Peyer's patch (tissue), 4 donors: ENCODE measurements around the gene STK25.

Experiments used
- POLR2A ChIP-seq, 2 donors: fragments of 450-650 bp; IDR thresholded peaks; one replicate each; pipeline ENCODE4 v1.5.1; 2017; ENCODE audit warnings: antibody characterized with exemption in 2 of 2, mild to moderate bottlenecking in 2 of 2, moderate library complexity in 2 of 2
- TF ChIP-seq, protein P1 (sequence below), 6 experiments: fragments of 450-650 bp in 4 of 6; fragments of 200-600 bp in 2 of 6; sonication (generic) in 1 of 6; IDR thresholded peaks; one replicate each; pipeline ENCODE4 v1.5.1; 2017 to 2019; ENCODE audit warnings: antibody characterized with exemption in 6 of 6, mild to moderate bottlenecking in 3 of 6, moderate library complexity in 1 of 6

DNA sequence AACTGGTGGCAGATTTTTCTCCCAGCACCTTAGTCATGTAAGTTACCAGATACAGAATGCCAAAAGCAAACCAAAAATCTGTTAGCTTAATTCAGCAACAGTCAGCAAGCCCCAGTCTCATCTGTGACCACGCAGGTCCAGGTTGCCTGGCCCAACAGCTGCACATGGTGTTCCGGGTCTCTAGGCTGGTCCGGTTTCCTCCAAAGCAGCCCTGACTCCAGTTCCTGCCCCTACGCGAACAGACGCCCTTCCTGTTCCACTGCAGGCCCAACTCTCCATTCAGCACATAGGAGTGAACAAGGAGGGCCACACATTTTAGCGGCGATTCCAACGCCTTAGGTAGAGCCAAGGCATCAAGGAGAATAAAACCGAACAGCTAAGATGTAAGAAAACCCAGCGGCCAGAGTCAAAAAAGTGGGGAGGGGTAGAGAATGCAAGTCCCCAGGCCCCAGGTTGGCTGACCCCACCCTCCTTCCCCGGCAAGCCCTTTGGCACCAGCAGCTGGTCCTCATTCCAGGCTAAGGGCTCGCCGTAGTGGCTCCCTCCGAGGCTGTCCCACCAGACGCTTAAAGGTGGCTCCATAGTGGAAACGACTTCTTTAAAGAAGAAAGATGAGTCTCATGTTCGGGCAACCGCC, 1.5 kb downstream of the STK25 start:
- TF ChIP-seq, protein P1, sequence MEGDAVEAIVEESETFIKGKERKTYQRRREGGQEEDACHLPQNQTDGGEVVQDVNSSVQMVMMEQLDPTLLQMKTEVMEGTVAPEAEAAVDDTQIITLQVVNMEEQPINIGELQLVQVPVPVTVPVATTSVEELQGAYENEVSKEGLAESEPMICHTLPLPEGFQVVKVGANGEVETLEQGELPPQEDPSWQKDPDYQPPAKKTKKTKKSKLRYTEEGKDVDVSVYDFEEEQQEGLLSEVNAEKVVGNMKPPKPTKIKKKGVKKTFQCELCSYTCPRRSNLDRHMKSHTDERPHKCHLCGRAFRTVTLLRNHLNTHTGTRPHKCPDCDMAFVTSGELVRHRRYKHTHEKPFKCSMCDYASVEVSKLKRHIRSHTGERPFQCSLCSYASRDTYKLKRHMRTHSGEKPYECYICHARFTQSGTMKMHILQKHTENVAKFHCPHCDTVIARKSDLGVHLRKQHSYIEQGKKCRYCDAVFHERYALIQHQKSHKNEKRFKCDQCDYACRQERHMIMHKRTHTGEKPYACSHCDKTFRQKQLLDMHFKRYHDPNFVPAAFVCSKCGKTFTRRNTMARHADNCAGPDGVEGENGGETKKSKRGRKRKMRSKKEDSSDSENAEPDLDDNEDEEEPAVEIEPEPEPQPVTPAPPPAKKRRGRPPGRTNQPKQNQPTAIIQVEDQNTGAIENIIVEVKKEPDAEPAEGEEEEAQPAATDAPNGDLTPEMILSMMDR (IDR thresholded peaks at IDR 0.05): no peak
- no peak for TF ChIP-seq POLR2A (IDR thresholded peaks at IDR 0.05)
